GM21825 (cell line): ENCODE data around the gene MIS18A.
"Not testable (repeated sequence)": the region's sequence is repeated elsewhere in the genome, so short reads cannot be mapped to it uniquely, and the experiment has no call there.

ENCODE experiments used
- ATAC-seq: cut with Tn5 transposase; IDR thresholded peaks from one replicate; pipeline ENCODE4 v1.9.1; 2021; ENCODE audit warnings: mild to moderate bottlenecking, moderate library complexity; ENCODE audit not compliant: unreplicated experiment

Gene MIS18A

DNA sequence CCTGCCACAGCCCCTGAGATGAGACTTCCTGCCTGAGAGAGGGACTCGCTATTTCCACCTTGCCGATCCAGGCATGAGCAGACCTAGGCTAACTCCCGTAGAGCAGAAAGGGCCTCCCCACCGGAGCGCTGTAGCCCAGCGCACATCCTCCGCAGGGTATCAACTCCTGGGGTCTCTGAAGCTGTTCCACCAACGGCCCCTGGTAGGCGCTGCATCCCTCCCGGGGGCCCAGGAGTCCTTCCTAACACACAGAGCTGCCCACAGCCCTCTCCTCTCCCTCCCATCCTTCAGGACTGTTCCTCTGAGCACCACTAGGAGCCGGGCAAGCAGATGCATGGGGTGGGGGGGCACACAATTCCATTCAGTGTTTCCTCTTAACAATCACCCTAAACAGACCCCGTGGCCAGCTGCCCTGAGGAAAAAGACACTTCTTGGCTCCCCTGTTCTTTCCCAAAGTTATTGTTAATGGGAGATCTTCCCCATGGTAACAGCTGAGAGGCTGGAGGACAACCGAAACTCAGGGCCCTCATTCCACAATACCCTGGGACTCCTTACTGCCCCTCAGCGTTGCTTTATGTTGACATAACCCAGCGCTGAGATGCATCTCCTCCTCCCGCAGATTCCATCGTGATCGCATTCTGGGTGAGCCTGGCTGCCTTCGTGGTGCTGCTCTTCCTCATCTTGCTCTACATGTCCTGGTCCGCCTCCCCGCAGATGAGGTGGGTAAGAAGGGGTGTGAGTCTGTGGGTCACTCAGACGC lies 27.4 kb upstream of the MIS18A start:
- no peak for ATAC-seq

DNA sequence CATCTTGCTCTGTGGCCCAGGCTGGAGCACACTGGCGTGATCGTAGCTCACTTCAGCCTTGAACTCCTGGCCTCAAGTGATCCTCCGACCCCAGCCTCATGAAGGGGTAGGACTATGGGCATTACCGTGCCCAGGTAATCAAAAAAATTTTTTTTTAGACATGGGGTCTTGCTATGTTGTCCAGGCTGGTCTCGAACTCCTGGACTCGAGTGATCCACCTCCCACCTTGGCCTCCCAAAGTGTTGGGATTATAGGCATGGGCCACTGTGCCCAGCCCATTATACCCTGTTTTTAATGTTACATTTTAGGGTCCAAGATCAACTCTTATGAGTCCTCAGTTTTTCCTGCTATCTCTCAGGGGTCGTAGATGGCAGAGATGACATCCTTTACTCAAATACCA lies 26.1 kb upstream of the MIS18A start:
- ATAC-seq: no peak

DNA sequence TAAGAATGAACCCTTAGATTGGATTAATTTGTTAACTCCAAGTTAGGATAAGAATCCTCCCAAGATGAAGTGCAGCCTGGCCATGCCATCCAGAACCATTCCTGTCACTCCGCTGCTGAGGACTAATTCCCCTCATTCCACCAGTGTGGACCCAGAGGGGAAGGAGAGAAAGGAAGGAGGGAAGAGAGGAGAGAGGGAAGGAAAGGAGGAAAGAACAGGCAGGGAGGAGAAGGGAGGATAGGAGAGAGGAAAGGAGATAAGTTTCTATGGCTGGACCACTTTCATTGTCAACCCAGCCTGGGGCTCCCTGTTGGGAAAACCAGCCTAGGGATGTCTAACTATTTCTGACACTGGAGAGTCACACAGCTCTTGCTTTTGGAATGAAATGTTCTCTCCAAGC lies 24.5 kb upstream of the MIS18A start:
- ATAC-seq: no peak

DNA sequence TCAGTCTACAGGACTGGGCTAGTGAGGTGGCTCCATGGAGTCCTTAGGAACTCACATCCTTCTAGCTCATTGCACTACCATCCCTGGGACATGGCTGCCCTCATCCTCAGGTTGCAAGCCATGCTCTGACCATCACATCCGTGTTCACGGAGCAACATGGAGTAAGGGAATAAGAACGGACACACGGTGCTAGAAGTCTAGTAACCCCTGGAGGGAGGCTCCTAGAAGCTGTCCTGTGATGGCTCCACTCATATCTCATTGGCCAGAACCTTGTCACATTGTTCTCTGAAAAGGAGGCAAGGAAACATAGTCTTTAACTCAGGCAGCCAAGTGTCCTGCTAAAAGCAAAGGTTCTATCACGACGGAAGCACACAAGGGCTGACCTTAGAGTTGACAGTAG lies 23.7 kb upstream of the MIS18A start:
- no peak for ATAC-seq

DNA sequence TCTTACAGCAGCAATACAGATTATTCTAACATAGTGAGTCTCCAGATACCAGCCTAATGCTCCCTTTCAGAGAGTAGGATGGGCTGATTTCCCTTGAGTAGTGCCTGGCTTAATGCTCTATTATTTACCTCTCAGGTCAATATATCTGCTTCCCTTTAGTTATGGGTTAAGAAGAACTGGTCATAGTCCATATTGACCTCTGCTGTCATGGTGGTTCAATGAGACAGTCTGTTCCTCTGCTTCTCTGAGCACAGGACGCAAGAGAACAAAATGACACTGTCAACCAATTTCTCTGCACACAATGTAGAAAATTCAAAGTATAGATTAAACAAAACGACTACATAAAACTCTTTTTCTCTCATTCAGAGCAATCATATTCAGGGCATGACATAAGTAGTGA lies 22.7 kb upstream of the MIS18A start:
- ATAC-seq: no peak

DNA sequence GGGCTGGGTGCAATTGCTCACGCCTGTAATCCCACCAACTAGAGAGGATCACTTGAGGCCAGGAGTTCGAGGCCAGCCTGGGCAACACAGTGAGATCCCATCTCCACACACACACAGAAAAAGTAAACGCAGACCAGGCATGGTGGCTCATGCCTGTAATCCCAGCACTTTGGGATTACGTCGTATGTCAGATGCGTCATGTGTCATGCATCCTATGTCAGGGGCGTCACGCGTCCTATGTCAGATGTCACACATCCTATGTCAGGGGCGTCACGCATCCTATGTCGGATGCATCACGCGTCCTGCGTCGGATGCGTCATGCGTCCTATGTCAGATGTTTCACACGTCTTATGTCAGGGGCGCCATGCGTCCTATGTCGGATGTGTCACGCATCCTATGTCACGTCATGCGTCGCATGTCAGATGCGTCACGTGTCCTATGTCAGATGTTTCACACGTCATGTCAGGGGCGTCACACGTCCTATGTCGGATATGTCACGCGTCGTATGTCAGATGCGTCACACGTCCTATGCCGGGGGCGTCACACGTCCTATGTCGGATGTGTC lies 21.4 kb upstream of the MIS18A start:
- ATAC-seq: no peak

DNA sequence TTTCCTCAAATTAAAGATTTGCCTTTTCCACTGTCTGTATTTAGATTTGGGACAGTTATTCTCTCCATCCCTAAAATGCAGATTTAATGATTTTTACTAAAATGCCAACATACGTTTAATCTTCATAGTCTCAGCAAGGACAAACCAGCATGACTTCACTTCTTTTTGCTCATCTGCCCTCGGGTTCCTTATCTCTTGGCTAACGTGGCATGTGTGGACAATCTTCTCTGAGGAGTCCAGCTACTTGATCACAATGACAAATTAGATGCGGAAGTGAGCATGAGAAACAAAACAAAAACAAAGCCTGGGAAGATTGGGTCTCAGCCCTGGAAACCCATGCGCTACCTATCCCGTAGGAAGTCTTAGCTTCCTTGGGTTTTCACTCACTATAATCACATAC lies 20.8 kb upstream of the MIS18A start:
- ATAC-seq: no peak

DNA sequence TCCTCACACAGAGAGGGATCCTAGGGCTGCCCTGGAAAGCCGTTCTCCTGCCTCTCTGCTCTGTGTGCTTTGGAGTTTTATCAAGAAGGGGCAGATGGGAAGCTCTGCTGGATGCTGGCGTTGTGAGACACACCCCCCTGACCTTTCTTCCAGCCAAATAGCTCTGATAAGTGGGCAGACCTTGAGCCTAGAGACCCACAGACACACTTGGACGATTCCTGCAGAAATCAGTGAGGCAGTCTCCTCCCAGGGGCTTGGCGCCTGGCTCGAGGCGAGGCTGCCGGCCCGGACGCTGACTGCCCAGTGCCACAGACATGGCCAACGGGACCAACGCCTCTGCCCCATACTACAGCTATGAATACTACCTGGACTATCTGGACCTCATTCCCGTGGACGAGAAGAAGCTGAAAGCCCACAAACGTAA lies 19.8 kb upstream of the MIS18A start, which contains the start of gene MRAP:
Gene MRAP (plus strand): TSS at position 198 of the 424 bp plus-strand sequence. CDS start 117 bp downstream, at position 315.
- ATAC-seq: no peak

DNA sequence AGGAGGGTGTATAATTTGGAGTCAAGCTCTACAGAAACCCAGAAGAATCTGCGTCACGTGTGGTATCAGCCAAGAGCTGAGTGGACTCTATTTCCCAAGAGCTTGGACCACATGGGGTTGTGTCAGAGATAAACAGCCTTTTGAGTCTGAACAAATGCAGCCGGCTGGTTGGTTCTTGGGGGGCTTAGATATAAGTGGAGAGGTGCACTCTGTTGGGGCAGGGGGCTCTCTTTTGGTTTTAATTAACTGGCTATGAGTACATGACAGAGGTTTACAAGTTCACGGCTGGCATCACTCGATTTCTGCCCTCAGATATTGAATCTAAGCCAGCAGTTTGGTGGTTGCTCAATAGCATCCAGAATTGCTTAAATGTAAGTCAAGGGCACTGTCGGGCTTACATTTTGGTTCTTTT lies 19.3 kb upstream of the MIS18A start:
- no peak for ATAC-seq

DNA sequence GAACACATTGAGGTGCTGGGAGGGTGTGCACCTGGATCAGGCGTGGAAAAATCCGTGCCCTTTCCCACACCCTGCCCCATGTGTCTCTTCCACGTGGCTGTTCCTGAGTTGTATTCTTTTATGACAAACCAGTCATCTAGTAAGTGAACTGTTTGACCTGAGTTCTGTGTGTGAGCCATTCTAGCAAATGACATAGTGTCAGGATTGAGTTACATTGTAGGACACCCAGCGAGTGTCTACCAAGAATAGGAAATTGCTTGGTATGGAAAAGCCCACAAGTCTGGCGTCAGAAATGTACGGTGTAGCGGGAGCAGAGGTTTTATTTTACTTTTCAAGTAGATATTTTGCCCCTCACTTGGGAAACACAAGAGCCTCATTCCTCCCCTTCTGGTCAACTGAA lies 18.6 kb upstream of the MIS18A start:
- ATAC-seq: no peak

DNA sequence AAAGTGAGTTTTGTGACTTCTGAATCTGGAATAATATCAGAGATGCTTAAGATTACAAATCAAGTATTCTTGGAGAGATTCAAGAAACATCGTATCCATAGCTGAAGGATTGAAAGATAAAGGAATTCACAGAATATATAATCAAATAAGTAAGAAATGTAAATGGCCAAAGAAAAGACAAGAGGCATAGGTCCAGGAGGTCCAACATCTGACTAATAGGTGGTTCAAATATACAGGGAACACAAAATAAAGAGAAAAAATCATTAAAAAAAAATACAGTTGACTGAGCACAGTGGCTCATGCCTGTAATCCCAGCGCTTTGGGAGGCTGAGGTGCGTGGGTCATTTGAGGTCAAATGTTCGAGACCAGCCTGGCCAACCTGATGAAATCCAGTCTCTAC lies 6.6 kb upstream of the MIS18A start:
- no peak for ATAC-seq

DNA sequence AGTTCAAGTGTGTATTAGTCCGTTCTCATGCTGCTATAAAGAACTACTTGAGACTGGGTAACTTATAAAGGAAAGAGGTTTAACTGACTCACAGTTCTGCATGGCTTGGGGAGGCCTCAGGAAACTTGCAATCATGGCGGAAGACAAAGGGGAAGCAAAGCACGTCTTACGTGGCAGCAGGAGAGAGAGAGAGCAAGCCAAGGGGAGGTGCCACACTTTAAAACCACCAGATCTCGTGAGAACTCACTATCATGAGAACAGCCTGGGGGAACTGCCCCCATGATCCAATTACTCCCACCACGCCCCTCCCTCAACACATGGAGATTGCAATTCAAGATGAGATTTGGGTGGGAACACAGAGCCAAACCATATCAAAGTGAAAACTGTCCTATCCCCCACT lies 4.1 kb upstream of the MIS18A start:
- ATAC-seq: no peak

DNA sequence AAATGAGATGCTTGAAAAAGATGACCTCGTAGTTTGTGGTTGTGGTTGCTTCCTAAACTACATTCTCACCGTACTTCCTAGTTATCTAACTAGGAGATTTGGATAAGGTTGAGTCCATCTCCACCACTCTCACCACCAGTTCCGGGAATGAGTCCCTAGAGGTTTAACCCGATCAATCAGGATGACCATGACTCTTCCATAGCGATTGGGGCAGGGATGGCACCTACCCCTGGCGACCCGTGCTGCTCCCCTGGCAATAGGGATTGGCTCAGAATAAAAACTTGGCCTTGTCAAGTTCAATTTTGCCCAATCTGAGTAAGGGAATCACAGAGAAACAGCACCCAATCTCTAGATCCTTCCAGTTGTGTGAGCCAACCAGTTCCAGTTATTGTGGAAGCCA lies 2.7 kb upstream of the MIS18A start:
- ATAC-seq: no peak

DNA sequence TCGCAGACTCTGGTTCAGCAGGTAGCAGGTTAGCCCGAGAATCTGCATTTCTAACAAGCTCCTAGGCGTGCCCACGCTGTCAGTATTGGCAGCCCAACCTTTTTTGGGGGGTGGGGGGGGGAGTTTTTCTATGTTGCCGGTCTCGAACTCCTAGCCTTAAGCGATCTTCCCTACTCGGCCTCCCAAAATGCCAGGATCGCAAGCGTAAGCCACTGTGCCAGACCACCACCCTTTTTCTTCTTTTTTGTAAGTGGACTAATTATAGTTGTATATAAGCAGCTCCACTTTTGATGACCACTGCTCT lies 480 bp upstream of the MIS18A start:
- no peak for ATAC-seq

DNA sequence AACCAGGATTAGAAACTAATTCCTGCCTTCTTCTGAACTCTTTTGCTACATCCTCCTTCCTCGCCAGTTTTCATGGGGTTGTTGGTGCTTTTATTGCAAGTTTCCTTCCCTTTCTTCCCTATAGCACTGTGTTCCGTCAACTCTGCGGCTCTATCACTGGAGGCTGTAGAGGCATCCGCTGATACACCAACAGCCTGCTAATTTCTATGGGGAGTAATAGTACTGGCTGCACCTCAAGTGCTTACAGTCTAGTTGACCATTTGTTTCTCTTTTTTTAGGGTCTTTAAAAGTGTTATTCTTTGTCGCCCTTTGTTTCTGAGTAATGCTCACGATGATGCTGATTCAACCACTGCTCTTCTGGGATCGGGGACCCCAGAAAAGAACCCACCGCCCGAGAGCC lies 746 bp downstream of the MIS18A start:
- peak; percentile 17 for ATAC-seq

DNA sequence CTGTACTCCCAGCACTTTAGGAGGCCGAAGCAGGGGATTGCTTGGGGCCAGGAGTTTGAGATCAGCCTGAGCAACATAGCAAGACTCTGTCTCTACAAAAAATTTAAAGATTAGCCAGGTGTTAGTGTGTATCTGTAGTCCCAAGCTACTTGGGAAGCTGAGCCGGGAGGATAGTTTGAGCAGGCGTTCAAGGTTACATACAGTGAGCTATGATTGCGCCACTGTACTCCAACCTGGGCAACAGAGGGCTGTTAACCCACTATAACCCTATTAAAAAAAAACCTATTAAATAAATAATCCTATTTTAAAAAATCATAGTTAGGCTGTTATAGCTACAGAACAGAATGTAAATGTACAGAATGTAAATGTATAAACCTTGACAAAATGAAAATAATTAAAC lies 2.2 kb downstream of the MIS18A start:
- ATAC-seq: no peak

DNA sequence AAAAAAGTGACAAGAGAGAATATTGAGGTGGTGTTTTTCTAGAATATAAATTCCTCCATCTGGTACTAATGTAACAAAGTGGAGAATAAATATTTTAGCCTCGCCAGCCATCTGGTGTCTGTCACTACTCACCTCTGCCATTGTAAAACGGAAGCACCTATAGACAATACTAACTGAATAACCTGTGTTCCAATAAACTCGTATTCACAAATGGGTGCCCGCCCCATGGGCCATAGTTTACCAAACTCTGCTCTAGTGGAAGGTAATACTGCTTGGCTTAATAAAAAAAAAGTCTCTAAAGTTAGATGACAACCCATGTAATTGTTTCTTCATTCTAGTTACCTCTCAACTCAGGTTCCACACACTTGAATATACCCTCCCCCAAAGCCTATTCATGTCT lies 8.1 kb downstream of the MIS18A start:
- ATAC-seq: no peak

DNA sequence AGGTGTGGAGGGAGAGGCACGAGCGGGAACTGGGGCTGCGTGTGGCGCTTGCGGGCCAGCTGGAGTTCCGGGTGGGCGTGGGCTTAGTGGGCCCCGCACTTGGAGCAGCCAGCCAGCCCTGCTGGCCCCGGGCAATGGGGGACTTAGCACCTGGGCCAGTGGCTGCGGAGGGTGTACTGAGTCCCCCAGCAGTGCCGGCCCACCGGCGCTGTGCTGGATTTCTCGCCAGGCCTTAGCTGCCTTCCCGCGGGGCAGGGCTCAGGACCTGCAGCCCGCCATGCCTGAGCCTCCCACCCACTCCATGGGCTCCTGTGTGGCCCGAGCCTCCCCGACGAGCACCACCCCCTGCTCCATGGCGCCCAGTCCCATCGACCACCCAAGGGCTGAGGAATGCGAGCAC lies 13.5 kb downstream of the MIS18A start:
- not testable (repeated sequence) for ATAC-seq

DNA sequence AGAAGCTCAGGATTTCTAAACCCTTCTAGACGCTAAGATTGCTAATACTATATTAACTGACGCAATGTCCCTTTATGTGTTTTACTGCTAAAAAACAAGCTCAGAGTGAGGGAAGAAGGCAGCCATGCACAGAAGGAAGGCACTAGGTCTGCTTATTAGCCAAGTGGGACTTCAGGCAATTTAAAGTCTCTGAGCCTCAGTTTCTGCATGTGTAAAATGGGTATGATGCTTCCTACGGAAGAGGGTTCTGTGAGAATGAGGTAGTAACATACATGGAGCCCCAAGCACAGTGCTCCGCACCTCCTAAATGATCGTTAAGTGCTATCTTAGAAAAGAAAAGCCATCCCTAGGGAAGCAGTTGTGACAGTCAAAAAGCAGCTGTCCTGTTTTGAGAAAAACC lies 16.9 kb downstream of the MIS18A start:
- ATAC-seq: no peak

DNA sequence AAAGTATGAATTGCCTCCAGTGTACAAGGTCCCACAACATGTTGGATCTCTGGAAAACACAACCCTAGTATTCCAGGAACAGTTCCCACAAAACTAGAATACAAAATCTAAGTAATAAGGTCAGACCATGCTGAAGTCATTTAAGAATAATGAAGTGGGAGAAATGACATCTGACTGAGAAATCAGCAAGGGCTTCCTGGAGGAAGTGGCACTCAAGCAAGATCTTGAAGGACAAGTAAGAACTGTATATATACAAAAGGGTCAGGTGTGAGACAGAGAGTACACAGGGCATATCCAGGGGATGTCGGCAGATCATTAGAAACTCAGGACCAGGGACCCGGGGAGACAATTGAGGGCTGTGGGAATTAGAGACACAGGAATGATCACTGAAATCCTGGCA lies 18.7 kb downstream of the MIS18A start:
- no peak for ATAC-seq

DNA sequence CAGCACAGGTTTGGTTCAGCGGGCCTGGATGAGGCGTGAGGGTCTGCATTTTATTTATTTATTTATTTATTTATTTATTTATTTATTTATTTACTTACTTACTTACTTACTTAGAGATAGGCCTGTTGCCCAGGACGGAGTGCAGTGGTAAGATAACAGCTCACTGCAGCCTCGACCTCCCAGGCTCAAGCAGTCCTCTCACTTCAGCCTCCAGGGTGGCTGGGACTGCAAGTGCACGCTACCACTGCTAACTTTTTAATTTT lies 20.1 kb downstream of the MIS18A start:
- ATAC-seq: not testable (repeated sequence)

DNA sequence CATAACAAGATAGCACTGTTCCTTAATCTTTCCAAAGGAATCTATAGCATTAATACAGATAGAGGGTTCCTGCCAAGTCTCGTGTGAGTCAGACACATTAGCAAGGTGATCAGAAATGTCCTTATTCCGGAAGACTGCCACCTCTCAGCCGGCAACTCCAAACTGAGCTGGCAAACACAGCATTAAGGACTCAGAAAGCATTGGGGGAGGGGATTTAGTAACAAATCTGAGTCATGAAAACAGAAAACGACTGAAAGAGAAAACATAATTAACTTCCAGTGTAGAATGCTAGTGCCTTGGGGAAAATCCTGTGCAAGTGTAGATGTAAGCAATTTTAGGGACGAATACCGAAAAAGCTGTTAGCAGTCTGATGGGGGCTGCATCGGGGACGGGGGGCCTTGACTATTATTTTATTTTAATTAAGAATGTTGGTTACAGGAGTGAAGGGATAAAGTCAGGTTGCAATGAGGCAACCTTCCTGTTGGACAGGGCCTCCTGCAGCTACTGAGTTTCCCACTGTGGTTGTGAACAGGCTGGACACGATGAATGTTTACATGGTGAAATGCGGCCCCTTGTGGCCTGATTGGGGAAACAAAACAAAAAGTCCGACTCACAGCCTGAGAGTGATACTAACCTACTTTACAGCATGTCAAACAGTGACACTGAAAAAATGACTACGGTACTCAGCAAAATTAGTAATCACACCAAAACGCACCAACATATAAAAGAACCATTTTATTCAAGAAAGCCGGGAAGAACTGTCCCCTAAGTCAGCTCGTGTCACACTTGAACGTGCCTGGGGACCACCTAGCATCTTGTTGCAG lies 20.7 kb downstream of the MIS18A start:
- no peak for ATAC-seq
